Astrocyte of the spinal cord (primary cell): ENCODE results near the gene NCAPD2.

ENCODE experiments used
- DNase-seq: peaks from one replicate; pipeline ENCODE4 v3.0.0; 2011; ENCODE audit warnings: low read depth, low spot score
- H3K4me3 ChIP-seq: 2 replicates; pipeline ENCODE4 v1.5.1; 2011; ENCODE audit warnings: low read depth, mild to moderate bottlenecking, low read length, moderate library complexity
- in situ Hi-C: cut with HindIII; loops from 2 replicates; pipeline ENCODE4 v1.10.0; 2017; ENCODE audit warnings: low sequenced_read_pairs
- TF ChIP-seq, protein P1 (sequence below): IDR thresholded peaks from 2 replicates; pipeline ENCODE4 v1.5.1; 2012; ENCODE audit warnings: low read depth, mild to moderate bottlenecking, low read length, inconsistent platforms

The NCAPD2 gene

DNA sequence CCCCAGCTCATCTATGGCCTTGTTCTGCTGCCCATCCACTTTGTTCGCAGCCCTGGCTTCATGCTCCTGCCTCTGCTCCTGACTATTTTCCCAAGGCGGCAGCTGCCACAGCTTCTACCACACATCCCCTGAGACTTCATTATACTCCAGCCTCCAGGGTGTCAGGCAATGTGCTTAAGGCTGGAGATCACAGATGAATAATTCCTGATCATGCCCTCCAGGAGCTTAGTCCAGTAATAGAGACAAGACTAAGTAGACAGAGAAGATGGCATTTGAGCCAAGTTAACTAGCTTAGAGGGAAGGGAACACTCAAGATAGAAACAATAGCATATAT, 34.9 kb upstream of the NCAPD2 start:
- H3K4me3 ChIP-seq = no peak overlapping the region
- in situ Hi-C loops = loop anchor here (25.0 kb wide), 1 partner anchor 147 kb away; the partner anchor contains the start of gene PLEKHG6
- no peak for DNase-seq
- TF ChIP-seq, protein P1, sequence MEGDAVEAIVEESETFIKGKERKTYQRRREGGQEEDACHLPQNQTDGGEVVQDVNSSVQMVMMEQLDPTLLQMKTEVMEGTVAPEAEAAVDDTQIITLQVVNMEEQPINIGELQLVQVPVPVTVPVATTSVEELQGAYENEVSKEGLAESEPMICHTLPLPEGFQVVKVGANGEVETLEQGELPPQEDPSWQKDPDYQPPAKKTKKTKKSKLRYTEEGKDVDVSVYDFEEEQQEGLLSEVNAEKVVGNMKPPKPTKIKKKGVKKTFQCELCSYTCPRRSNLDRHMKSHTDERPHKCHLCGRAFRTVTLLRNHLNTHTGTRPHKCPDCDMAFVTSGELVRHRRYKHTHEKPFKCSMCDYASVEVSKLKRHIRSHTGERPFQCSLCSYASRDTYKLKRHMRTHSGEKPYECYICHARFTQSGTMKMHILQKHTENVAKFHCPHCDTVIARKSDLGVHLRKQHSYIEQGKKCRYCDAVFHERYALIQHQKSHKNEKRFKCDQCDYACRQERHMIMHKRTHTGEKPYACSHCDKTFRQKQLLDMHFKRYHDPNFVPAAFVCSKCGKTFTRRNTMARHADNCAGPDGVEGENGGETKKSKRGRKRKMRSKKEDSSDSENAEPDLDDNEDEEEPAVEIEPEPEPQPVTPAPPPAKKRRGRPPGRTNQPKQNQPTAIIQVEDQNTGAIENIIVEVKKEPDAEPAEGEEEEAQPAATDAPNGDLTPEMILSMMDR = no peak

DNA sequence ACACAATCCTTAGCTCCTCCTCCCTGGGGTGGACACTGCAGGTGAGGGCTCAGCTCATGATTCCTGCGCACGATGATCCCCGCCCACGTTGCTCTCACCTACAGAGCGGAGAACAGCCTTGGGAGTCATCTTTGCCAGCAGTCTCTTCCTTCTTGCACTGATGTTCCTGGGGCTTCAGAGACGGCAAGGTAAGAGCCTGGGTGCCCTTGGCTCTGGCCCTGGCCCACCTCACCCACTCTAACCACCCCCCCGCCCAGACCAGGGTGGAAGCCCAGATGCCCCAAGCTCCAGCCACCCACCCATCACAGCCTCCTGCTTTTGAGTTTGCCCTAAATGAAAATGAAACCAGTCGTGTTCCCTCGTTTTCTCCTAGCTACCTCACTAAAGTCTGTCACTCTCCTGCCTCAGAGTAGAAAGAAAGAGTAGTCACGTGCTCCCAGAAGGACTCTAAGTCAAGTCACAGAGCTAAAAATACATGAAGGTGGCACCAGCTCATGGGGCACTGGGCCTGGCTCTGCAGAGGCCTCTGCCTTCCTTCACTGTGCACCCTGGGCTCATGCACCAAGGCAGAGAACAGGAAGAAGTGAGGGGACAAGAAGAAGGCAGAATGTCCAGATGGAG, 33.0 kb upstream of the NCAPD2 start:
- TF ChIP-seq, protein P1 = no peak
- DNase-seq = no peak
- no peak overlapping the region for H3K4me3 ChIP-seq
- in situ Hi-C loops = loop anchor here (25.0 kb wide), 1 partner anchor 149 kb away; the partner anchor contains the start of gene PLEKHG6

DNA sequence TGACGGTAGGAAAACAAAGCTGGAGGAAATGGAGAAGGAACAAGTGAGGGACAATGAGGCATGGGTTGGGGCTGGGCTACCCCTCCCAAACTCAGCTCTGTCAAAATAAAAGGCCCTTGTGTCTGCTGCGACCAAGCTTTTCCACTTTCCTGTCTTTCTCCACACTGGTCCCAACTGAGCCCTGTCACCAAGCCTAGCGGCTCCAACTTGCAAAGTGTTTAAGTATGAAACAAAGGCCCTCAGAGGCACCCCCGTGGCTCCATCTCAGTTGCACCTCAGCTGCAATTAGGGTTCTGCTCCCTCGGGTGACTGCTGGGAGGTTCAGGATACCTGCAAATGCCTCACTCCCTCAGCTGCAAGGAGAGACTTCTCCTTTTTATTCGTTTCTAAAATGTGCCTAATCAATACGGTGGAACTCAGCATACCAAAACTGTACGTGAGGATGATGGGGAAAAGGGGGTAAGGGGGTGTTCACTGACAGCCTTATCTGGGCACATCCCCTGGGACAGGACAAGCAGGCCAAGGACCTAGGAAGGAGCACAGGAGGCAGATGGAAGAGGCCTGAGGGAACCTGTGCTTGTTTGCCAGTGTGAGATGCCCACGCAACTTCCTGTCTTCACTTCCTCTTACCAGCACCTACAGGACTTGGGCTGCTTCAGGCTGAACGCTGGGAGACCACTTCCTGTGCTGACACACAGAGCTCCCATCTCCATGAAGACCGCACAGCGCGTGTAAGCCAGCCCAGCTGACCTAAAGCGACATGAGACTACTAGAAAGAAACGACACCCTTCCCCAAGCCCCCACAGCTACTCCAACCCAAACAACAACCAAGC, 32.3 kb upstream of the NCAPD2 start:
- TF ChIP-seq, protein P1 = no peak
- H3K4me3 ChIP-seq = no peak overlapping the region
- DNase-seq = no peak
- in situ Hi-C loops = loop anchor here (25.0 kb wide), 1 partner anchor 149 kb away; the partner anchor contains the start of gene PLEKHG6

DNA sequence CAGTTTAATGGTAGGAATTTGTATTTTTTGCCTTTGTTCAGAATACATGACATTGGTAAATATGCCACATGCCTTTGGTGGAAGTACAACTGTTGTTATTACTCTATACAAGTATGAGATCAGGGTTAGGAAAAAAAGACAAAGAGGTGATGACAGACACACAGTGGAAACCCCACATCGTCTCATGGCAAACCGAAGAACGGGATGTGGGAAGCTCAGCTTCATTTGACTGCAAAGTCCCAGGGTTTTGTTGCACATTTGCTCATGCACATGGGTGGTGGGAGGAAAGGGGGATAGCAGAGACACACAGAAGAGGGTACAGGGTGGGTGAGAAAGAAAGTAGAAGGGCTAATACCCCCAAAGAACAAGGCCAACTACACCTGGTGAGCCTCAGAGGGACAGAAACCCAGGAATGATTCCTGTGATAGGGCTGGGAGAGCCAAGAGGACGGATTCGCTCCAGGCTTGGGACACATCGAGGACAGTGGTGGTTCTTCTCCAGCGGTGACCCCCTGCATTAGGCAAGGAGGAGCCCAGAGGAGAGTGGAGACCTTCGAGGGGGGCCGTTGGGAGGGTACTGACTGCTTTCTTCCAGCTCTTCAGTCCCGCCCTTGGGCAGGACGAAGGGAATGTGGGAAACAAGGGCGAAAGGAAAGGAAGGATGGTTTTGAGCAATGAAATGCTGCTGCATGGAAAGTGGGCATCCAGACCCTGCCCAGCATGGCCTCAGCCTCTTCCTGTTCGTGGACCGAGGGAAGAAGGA, 31.5 kb upstream of the NCAPD2 start:
- TF ChIP-seq, protein P1 = no peak
- H3K4me3 ChIP-seq = no peak overlapping the region
- DNase-seq = no peak
- in situ Hi-C loops = loop anchor here (25.0 kb wide), 1 partner anchor 150 kb away; the partner anchor contains the start of gene PLEKHG6

DNA sequence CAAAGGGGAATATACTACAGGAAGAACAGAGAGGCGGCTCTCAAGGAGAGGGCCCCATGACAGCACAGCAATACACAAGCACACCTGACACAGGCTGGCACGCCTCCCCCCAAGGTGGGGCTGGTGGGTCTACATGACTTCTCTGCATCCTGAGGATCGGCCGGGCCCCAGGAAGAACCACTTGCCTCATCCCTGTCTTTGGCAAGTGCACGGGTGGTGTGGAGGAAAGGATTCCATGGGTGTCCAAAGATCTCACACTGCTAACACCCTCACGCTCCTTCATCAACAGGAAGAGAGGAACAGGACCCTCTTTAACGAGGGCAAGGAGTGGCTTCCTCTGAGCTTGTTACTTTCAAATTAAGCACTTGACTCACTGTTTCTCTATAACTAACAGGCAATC, 30.7 kb upstream of the NCAPD2 start:
- in situ Hi-C loops = loop anchor here (25.0 kb wide), 1 partner anchor 151 kb away; the partner anchor contains the start of gene PLEKHG6
- no peak overlapping the region for H3K4me3 ChIP-seq
- TF ChIP-seq, protein P1 = no peak
- no peak for DNase-seq

DNA sequence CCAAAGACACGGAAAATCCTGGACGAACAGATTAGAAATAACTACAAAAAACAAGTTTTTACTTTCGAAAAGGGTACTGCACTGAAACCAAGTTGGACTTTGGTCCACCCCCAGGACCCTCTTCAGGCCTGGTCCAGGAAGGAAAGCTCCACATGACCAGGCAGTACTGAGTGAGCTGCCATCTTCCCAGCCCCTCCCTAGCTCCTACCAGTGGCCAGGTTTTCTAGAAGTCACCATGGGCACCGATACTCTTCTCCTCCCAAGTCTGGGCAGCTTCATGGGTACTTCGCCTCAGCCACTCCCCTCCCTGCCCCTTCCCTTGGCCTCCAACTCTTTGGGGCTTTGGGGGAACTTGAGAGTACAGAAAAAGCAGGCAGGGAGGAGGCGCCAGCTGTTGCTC, 30.0 kb upstream of the NCAPD2 start:
- TF ChIP-seq, protein P1 = no peak
- no peak overlapping the region for H3K4me3 ChIP-seq
- no peak for DNase-seq
- in situ Hi-C loops = loop anchor here (25.0 kb wide), 1 partner anchor 152 kb away; the partner anchor contains the start of gene PLEKHG6
